Measurements from ENCODE around the gene BCKDHB.

DNA sequence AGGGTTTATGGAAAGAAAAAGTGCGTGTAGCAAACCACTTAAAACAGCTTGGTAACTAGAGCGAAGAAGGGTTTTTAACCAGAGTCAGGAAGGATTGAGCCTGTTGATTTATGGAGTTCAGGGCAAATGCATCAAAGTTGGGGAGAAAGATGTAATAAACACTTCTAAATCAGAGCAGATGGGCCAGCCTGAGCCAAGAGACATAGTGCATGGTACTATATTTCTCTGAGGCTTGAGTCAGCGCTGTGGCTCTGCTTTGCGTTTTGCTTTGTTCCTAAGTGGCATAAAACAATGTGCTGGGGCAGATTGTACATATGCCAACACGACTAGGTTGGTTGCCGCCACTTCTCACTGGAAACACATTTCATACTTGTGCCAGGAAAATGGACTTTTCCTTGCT lies 111.3 kb downstream of the BCKDHB start:
- no peak for TF ChIP-seq ARNT (IDR thresholded peaks at IDR 0.05)
- no peak for TF ChIP-seq ELF4 (IDR thresholded peaks at IDR 0.05)
